BLaER1 treated with 17β-estradiol and CSF1 and Interleukin-3, amounts not matched to agents 10 nM and 100 nM (cell line): ENCODE measurements around the gene SLX4IP.

Source experiments
- H3K27ac ChIP-seq, 11 experiments: shearing (Covaris generic); formaldehyde crosslinking; 2 replicates each; pipeline ENCODE4 v1.8.1; 2022
- H3K27me3 ChIP-seq, 11 experiments: shearing (Covaris generic); formaldehyde crosslinking; 2 replicates each; pipeline ENCODE4 v1.8.1; 2022
- H3K36me3 ChIP-seq, 11 experiments: shearing (Covaris generic); formaldehyde crosslinking; 2 replicates each; pipeline ENCODE4 v1.8.1; 2022
- H3K4me1 ChIP-seq, 10 experiments: shearing (Covaris generic); formaldehyde crosslinking; 2 replicates each; pipeline ENCODE4 v1.8.1; 2022
- H3K4me2 ChIP-seq, 11 experiments: shearing (Covaris generic); formaldehyde crosslinking; 2 replicates each; pipeline ENCODE4 v1.8.1; 2022
- H3K4me3 ChIP-seq, 10 experiments: shearing (Covaris generic); formaldehyde crosslinking; 2 replicates each; pipeline ENCODE4 v1.8.1; 2022
- H3K9ac ChIP-seq, 11 experiments: shearing (Covaris generic); formaldehyde crosslinking; 2 replicates each; pipeline ENCODE4 v1.8.1; 2022
- H3K9me3 ChIP-seq, 11 experiments: shearing (Covaris generic); formaldehyde crosslinking; replicated peaks in 1 of 11; 2 replicates each; pipeline ENCODE4 v1.8.1; 2022
- H4K20me1 ChIP-seq, 11 experiments: shearing (Covaris generic); formaldehyde crosslinking; 2 replicates each; pipeline ENCODE4 v1.8.1; 2022
- Cebpa-rat ChIP-seq, 11 experiments: shearing (Covaris generic); IDR thresholded peaks; 2 replicates each; pipeline ENCODE4 v1.8.1; 2022

SLX4IP gene

GRCh38 chr20:10496465-10496864, 61.4 kb downstream of the SLX4IP start:
- Histone ChIP-seq H3K4me1 (peaks cover 0 to 33% (median 12%) of the 10 kb centered on the region in 10 experiments; a peak in 15 of 20 replicates), H3K4me2 (no peak overlapping the region), H3K27ac (no peak overlapping the region), H3K9me3 (peaks cover 0 to 4% (median 0%) of the 10 kb centered on the region in 11 experiments; a peak in 3 of 22 replicates), H3K9ac (no peak overlapping the region), H3K4me3 (no peak overlapping the region), H3K27me3 (no peaks in the 10 kb centered on the region), H4K20me1 (no peaks in the 10 kb centered on the region), H3K36me3 (no peaks in the 10 kb centered on the region)
- TF ChIP-seq Cebpa-rat (IDR thresholded peaks at IDR 0.05), result no peak

GRCh38 chr20:10497283-10497682, 62.2 kb downstream of the SLX4IP start:
- H3K27me3 ChIP-seq, result no peaks in the 10 kb centered on the region
- H4K20me1 ChIP-seq, result no peaks in the 10 kb centered on the region
- H3K27ac ChIP-seq, result no peak overlapping the region
- H3K4me1 ChIP-seq, result peaks cover 0 to 35% (median 11%) of the 10 kb centered on the region in 10 experiments; a peak in 15 of 20 replicates
- no peak overlapping the region for H3K9ac ChIP-seq
- H3K4me3 ChIP-seq, result no peak overlapping the region
- no peak overlapping the region for H3K4me2 ChIP-seq
- H3K36me3 ChIP-seq, result no peaks in the 10 kb centered on the region
- H3K9me3 ChIP-seq, result peaks cover 0 to 4% (median 0%) of the 10 kb centered on the region in 11 experiments; a peak in 3 of 22 replicates
- TF ChIP-seq Cebpa-rat (IDR thresholded peaks at IDR 0.05), result no peak

- Histone ChIP-seq H3K36me3 (no peaks in the 10 kb centered on the region), H3K4me2 (no peak overlapping the region), H4K20me1 (no peaks in the 10 kb centered on the region), H3K27me3 (no peaks in the 10 kb centered on the region), H3K27ac (no peak overlapping the region), H3K9me3 (peaks cover 0 to 3% (median 0%) of the 10 kb centered on the region in 11 experiments; a peak in 3 of 22 replicates), H3K9ac (no peak overlapping the region), H3K4me3 (no peak overlapping the region), H3K4me1 (peaks cover 0 to 33% (median 11%) of the 10 kb centered on the region in 10 experiments; a peak in 14 of 20 replicates)
- TF ChIP-seq Cebpa-rat (IDR thresholded peaks at IDR 0.05), result no peak
These were observed 62.7 kb downstream of the SLX4IP start for GRCh38 chr20:10497791-10498190.

- TF ChIP-seq Cebpa-rat (IDR thresholded peaks at IDR 0.05), result no peak
- no peak overlapping the region for H3K27ac ChIP-seq
- H3K9ac ChIP-seq, result no peak overlapping the region
- peaks cover 0 to 34% (median 11%) of the 10 kb centered on the region in 10 experiments; a peak in 14 of 20 replicates for H3K4me1 ChIP-seq
- H3K36me3 ChIP-seq, result no peaks in the 10 kb centered on the region
- H3K4me3 ChIP-seq, result no peak overlapping the region
- no peaks in the 10 kb centered on the region for H3K27me3 ChIP-seq
- no peaks in the 10 kb centered on the region for H4K20me1 ChIP-seq
- no peaks in the 10 kb centered on the region for H3K9me3 ChIP-seq
- no peak overlapping the region for H3K4me2 ChIP-seq
These were observed 63.1 kb downstream of the SLX4IP start for GRCh38 chr20:10498200-10498599.

- peaks cover 0 to 51% (median 25%) of the 10 kb centered on the region in 10 experiments; a peak in 15 of 20 replicates for H3K4me1 ChIP-seq
- H3K4me2 ChIP-seq, result peak overlapping the region in 6 of 11 experiments; percentile 1 to 56 (median 48); a peak in 9 of 22 replicates
- no peaks in the 10 kb centered on the region for H3K36me3 ChIP-seq
- H3K4me3 ChIP-seq, result no peak overlapping the region
- no peak for TF ChIP-seq Cebpa-rat (IDR thresholded peaks at IDR 0.05)
- no peak overlapping the region for H3K9ac ChIP-seq
- no peaks in the 10 kb centered on the region; a peak in 1 of 22 replicates for H4K20me1 ChIP-seq
- no peaks in the 10 kb centered on the region for H3K9me3 ChIP-seq
- H3K27me3 ChIP-seq, result no peaks in the 10 kb centered on the region
- peak overlapping the region in 4 of 11 experiments; percentile 15 to 49 (median 21); a peak in 4 of 22 replicates for H3K27ac ChIP-seq
These were observed 66.3 kb downstream of the SLX4IP start for GRCh38 chr20:10501402-10501801.

GRCh38 chr20:10502098-10502526, 67.0 kb downstream of the SLX4IP start:
- Histone ChIP-seq H3K27me3 (no peaks in the 10 kb centered on the region), H4K20me1 (no peaks in the 10 kb centered on the region; a peak in 1 of 22 replicates), H3K4me3 (no peak overlapping the region), H3K4me1 (peaks cover 0 to 54% (median 25%) of the 10 kb centered on the region in 10 experiments; a peak in 15 of 20 replicates), H3K27ac (peak overlapping the region in 4 of 11 experiments; percentile 7 to 49 (median 21); a peak in 4 of 22 replicates), H3K4me2 (no peak overlapping the region; a peak in 1 of 22 replicates), H3K9ac (no peak overlapping the region), H3K36me3 (no peaks in the 10 kb centered on the region), H3K9me3 (no peaks in the 10 kb centered on the region)
- TF ChIP-seq Cebpa-rat (IDR thresholded peaks at IDR 0.05), result no peak

GRCh38 chr20:10504608-10504993, 69.5 kb downstream of the SLX4IP start:
- Histone ChIP-seq H3K36me3 (0 out of 22 replicates have a peak, but pooled peaks cover 0 to 5% (median 0%) of the 10 kb centered on the region in 11 experiments), H3K27ac (peak overlapping the region in 9 of 11 experiments; percentile 42 to 77 (median 59); a peak in 16 of 22 replicates), H4K20me1 (no peaks in the 10 kb centered on the region; a peak in 1 of 22 replicates), H3K27me3 (no peaks in the 10 kb centered on the region), H3K9me3 (no peaks in the 10 kb centered on the region), H3K4me3 (no peak overlapping the region), H3K9ac (peak overlapping the region in 2 of 11 experiments; percentile 30 to 50; a peak in 3 of 22 replicates), H3K4me2 (peak overlapping the region in 7 of 11 experiments; percentile 36 to 86 (median 69); a peak in 15 of 22 replicates), H3K4me1 (peaks cover 0 to 73% (median 31%) of the 10 kb centered on the region in 10 experiments; a peak in 16 of 20 replicates)
- TF ChIP-seq Cebpa-rat (IDR thresholded peaks at IDR 0.05), result no peak

GRCh38 chr20:10504994-10505730, 70.1 kb downstream of the SLX4IP start:
- Histone ChIP-seq H3K9ac (peak overlapping the region in 4 of 11 experiments; percentile 37 to 45 (median 42); a peak in 6 of 22 replicates), H3K36me3 (0 out of 22 replicates have a peak, but pooled peaks cover 0 to 7% (median 0%) of the 10 kb centered on the region in 11 experiments), H3K27me3 (no peaks in the 10 kb centered on the region), H3K4me1 (peaks cover 0 to 73% (median 31%) of the 10 kb centered on the region in 10 experiments; a peak in 16 of 20 replicates), H3K27ac (peak overlapping the region in 9 of 11 experiments; percentile 13 to 77 (median 59); a peak in 16 of 22 replicates), H3K4me3 (no peak overlapping the region), H3K9me3 (no peaks in the 10 kb centered on the region), H3K4me2 (peak overlapping the region in 7 of 11 experiments; percentile 36 to 86 (median 69); a peak in 15 of 22 replicates), H4K20me1 (no peaks in the 10 kb centered on the region; a peak in 1 of 22 replicates)
- peak in 3 of 11 experiments; percentile 44 to 62 (median 59); a peak in 3 of 22 replicates for TF ChIP-seq Cebpa-rat (IDR thresholded peaks at IDR 0.05)

GRCh38 chr20:10505827-10506226, 70.7 kb downstream of the SLX4IP start:
- H3K4me2 ChIP-seq, result peak overlapping the region in 4 of 11 experiments; percentile 69 to 86 (median 76); a peak in 6 of 22 replicates
- H3K27me3 ChIP-seq, result no peaks in the 10 kb centered on the region
- H3K9me3 ChIP-seq, result no peaks in the 10 kb centered on the region
- peaks cover 0 to 72% (median 34%) of the 10 kb centered on the region in 10 experiments; a peak in 16 of 20 replicates for H3K4me1 ChIP-seq
- H4K20me1 ChIP-seq, result no peaks in the 10 kb centered on the region; a peak in 1 of 22 replicates
- no peak overlapping the region for H3K4me3 ChIP-seq
- 0 out of 22 replicates have a peak, but pooled peaks cover 0 to 7% (median 0%) of the 10 kb centered on the region in 11 experiments for H3K36me3 ChIP-seq
- TF ChIP-seq Cebpa-rat (IDR thresholded peaks at IDR 0.05), result no peak
- no peak overlapping the region for H3K9ac ChIP-seq
- H3K27ac ChIP-seq, result peak overlapping the region in 6 of 11 experiments; percentile 52 to 77 (median 70); a peak in 7 of 22 replicates
